Globus pallidus (tissue), 1 donor: ENCODE measurements around the gene SPAG4.

Experiments
- DNase-seq: peaks from one replicate; pipeline ENCODE4 v3.0.0-alpha.2; 2015; ENCODE audit warnings: low spot score

SPAG4 gene

DNA sequence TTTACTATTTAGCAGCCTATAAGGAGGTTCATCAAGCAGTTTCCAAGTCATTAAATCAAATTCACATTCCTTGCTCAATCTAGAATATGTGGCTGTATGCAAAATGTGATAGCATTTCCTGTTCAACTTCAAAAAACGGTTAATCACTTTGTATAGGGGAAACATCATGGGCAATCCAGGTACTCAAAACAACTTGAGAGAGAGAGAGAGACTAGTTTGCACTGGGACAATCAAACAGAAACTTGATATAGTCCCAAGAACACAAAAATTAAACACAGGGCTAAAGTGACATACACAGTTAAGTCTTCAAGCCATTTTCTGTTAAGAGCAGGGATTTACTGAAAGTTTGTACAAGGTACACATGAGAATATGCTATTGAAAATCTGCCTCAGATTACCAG, 41.6 kb downstream of the SPAG4 start:
- no peak for DNase-seq

DNA sequence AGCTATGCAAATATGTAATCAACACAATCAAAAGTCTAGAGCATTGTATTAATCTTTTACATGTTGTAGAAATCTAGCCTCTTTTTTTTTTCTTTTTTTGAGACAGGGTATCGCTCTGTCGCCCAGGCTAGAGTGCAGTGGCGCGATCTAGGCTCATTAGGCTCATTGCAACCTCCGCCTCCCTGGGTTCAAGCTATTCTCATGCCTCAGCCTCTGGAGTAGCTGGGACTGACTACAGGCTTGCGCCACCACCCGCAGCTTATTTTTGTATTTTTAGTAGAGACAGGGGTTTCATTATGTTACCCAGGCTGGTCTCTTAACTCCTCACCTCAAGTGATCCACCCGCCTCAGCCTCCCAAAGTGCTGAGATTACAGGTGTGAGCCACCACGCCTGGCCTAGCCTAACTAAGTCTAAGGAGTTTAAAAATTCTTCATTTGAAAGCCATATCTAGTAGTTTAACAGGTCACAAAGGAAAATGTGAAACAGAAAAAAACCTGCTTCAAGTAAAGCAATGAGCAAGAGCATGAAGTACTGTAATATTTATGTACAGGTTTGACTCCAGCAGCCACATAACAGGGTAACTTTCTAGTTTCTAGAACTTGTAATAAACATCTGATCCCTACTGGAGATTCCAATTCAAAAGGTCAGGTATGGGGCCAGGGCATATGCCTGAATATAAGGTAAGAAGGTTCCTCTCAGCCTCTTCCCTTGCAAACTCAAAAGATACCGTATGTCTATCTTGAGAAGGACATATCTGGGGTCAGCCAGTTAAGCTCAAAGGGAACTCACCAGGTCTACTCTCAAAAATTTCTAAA, 44.7 kb downstream of the SPAG4 start:
- DNase-seq = no peak

DNA sequence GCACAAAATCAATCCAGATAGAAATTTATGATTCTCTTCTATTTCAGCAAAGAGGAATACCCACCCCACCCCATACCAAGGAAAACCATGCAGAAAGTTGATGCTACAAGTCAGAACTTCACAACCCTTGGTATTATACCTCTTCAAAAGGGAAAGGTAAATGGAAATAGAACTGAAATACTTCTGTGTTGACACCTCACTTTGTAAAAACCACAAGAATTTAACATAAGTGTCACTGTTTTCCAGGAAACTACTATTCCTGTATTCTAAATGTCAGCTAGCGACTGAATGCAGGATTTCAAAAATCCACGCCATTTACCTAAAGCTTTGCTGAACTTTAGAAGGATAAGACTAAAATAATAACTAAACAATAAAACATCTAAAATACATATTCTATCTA, 45.4 kb downstream of the SPAG4 start:
- DNase-seq = no peak

DNA sequence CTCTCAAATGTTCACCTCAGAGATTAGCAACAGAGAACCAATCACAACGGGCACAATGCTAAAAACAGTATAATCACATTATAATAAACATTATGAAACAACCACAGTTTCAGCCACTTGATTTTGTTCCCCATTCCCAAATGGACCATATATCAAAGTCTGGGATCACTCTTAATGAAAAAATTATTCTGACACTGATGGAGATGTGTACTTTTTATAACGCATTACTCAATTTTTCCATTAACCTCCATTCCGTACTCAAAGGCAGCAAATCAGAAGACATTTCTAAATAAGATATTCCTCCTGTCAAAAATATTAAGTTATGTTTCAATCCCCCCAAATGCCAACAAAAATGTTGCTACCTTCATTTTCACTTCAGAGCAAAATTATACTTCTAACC, 46.3 kb downstream of the SPAG4 start:
- no peak for DNase-seq

DNA sequence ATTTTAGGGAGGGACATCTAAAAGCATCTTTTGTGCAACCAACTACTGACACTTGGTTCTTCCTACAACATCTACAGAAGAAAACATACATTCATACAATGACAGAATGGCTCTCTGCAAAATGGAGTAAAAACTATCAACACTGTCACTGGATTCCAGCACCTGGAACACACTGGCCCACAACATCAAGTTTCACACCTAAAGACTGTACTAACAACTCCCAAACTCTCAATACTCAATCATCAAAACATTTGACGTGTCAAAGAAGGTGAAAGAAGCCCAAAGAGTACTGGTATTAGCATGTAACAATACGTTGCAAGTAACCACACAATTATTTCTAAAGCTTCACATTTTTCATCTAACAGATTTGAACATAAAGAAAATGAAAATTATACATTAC, 46.9 kb downstream of the SPAG4 start:
- no peak for DNase-seq

DNA sequence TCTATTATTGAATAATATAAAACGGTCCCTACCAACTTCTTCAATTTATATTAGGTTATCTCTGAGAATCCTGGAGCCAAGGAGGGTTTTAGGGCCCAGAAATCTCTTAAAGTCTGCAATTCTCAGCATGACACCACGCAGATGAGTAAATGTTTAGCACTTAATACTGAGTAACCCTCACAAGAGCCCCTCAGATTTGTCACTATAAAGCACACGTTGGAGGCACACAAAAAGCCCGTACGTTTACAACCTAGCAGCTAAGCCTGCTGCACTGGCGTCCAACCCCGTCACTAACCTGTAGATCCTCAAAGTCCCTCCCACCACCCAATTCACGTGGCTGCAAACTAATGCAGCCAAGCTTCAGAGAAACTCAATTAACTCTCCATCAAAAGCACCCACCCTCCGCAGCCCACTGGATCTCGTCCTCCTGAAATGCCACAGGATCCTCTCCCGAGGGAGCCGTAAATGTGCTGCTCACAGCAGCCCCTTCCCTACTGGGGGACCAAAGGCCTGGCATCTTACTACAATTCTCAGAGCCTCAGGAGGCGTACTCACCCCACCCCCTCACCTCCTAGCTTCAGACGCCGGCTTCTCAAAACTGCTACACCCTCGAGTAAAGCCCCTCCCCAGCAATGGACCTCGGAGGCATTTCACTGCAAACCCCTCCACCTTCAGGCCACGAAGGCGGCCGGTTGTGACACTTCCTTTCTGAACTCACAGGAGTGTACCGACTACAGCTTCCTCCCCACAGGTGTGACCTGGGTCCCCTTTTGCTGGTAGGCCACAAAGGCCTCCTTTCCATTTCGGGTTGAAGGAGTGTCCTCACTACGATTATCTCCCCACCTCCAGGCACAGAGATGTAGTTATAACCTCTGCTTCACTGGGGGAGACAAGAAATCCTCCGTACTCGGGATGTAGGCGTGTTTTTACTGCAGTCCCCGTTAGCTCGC, 48.2 kb downstream of the SPAG4 start:
- DNase-seq = peak; percentile 38

DNA sequence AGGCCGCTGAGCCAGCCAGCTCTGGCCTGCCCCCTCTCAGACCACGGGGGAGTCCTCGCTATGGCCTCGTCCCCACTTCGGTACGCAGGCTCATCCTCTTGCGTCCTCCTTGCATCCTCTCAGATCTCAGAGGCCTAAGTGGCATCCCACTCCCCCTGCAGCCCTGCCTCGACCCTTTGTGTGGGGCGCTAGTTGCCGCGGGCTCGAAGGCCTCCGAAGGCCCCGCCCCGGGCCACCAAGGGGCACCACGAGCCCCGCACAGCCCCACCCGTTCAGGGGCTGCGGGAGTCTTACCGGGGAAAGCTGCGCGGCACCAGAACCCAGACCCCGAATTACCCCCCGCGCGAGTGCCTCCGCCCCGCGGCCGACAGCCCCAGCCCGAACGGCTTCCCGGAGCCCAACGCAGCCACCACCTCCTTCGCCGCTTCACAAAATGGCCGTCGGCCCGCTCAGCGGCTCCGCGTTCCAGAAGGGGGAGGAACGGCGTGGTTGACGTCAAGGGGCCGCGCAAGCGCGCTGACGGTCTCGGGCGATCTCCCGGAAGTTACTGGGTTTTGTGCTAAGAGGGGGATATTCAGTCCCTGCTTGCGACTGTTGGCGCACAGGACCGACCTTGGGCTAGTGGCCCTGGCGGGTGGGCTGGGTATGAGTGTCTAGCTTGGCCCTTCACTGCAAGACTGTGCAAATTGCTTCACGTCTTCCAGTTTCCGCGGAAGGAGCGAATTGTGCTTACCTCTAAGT, 49.0 kb downstream of the SPAG4 start, which contains the start of the genes CPNE1 and RBM12:
Gene CPNE1 (minus strand): TSS at position 435 of the 741 bp plus-strand sequence. CDS start 31,977 bp downstream, outside the sequence.
Gene RBM12 (minus strand): TSS at position 435 of the 741 bp plus-strand sequence. CDS start 9,578 bp downstream, outside the sequence.
- DNase-seq = peak; percentile 93

DNA sequence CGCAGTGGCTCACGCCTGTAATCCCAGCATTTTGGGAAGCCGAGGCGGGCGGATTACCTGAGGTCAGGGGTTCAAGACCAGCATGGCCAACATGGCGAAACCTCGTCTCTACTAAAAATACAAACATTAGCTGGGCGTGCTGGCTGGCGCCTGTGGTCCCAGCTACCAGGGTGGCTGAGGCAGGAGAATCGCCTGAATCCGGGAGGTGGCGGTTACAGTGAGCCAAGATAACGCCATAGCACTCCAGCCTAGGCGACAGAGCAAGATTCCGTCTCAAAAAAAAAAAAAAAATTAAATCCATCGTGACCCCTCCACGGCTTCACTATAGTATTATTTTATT, 50.3 kb downstream of the SPAG4 start:
- DNase-seq = no peak

DNA sequence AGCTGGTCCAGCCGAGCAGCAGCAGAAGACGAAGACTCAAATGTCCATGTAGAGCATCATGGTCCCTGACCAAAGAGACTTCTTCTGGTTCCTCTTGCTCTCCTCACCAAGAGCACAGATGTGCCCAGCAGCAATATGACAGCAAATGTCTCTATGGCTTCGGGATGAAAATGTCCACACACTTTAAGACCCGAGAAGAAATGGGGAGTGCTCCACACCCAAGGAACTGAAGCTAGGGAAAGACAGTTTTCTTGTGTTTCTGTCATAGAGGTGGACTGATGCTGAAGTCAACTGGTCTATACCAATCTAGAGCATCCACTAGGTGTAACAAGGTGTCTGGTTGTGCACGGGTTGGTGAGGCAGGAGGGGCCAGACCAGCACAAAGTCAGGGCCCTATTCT, 53.6 kb downstream of the SPAG4 start:
- DNase-seq = no peak

DNA sequence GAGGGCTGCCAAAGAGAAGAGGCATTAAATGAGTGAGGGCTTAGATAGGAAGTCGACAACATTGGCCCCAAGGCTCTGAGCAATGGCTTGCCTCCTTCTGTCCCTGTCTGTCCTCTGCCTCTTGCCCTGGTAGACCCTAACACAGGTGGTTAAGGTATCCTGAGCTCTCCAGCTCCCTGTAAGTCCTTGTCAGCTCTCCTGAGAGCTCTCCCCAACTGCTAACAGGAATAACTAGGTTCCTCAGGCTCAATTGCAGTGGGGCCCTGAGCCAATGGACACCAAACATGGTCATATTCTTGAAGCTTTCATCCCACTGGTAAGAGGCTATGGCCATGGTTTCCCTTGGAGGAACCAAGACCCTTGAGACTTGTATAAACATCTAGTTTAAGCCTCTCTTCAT, 54.1 kb downstream of the SPAG4 start:
- DNase-seq = no peak
